Measurements from ENCODE around the gene TMEM18. TPM values are rescaled to one million over a fixed set of nuclear protein-coding genes. Genes with fewer than 3 reads are reported as not detected.
A peak's percentile ranks its signal among the peaks of the same experiment; 100 is the strongest.

Gene TMEM18
- total RNA-seq (25.6 TPM), polyA plus RNA-seq (25.0 TPM)
- long read RNA-seq, donor 1, partial matches to known transcripts, result 0 of 1 reads
- long read RNA-seq, donor 1, other reads (novel, unspliced or antisense), result 0 of 1 reads
- long read RNA-seq, donor 2, transcript TMEM18-208 (2 exons, 1,706 nt), result minor isoform, 6 of 36 reads
- long read RNA-seq, donor 2, transcript TMEM18-207 (4 exons, 1,767 nt), result minor isoform, 5 of 36 reads
- long read RNA-seq, donor 2, transcript TMEM18-201 (5 exons, 2,762 nt), result major isoform, 24 of 36 reads
- long read RNA-seq, donor 2, partial matches to known transcripts, result 0 of 36 reads
- long read RNA-seq, donor 2, other reads (novel, unspliced or antisense), result 0 of 36 reads
- long read RNA-seq, donor 3, transcript TMEM18-207 (4 exons, 1,767 nt), result minor isoform, 5 of 44 reads
- long read RNA-seq, donor 3, transcript TMEM18-201 (5 exons, 2,762 nt), result major isoform, 26 of 44 reads
- long read RNA-seq, donor 3, partial matches to known transcripts, result 5 of 44 reads
- long read RNA-seq, donor 3, other reads (novel, unspliced or antisense), result 5 of 44 reads
- long read RNA-seq, donor 4, transcript TMEM18-201 (5 exons, 2,762 nt), result major isoform, 9 of 17 reads
- long read RNA-seq, donor 4, partial matches to known transcripts, result 0 of 17 reads
- long read RNA-seq, donor 4, other reads (novel, unspliced or antisense), result 0 of 17 reads
- long read RNA-seq, donor 5, transcript TMEM18-207 (4 exons, 1,767 nt), result minor isoform, 5 of 42 reads
- long read RNA-seq, donor 5, transcript TMEM18-201 (5 exons, 2,762 nt), result major isoform, 27 of 42 reads
- long read RNA-seq, donor 5, partial matches to known transcripts, result 5 of 42 reads
- long read RNA-seq, donor 5, other reads (novel, unspliced or antisense), result 0 of 42 reads
- long read RNA-seq, donor 6, transcript TMEM18-201 (5 exons, 2,762 nt), result major isoform, 11 of 13 reads
- long read RNA-seq, donor 6, partial matches to known transcripts, result 0 of 13 reads
- long read RNA-seq, donor 6, other reads (novel, unspliced or antisense), result 0 of 13 reads
- long read RNA-seq, donor 7, transcript TMEM18-201 (5 exons, 2,762 nt), result major isoform, 9 of 15 reads
- long read RNA-seq, donor 7, partial matches to known transcripts, result 0 of 15 reads
- long read RNA-seq, donor 7, other reads (novel, unspliced or antisense), result 0 of 15 reads
- long read RNA-seq, donor 8, transcript TMEM18-201 (5 exons, 2,762 nt), result major isoform, 5 of 6 reads
- long read RNA-seq, donor 8, partial matches to known transcripts, result 0 of 6 reads
- long read RNA-seq, donor 8, other reads (novel, unspliced or antisense), result 0 of 6 reads
- long read RNA-seq, donor 9, transcript TMEM18-201 (5 exons, 2,762 nt), result major isoform, 11 of 15 reads
- long read RNA-seq, donor 9, partial matches to known transcripts, result 0 of 15 reads
- long read RNA-seq, donor 9, other reads (novel, unspliced or antisense), result 0 of 15 reads
- long read RNA-seq, donor 10, transcript TMEM18-201 (5 exons, 2,762 nt), result major isoform, 8 of 9 reads
- long read RNA-seq, donor 10, partial matches to known transcripts, result 0 of 9 reads
- long read RNA-seq, donor 10, other reads (novel, unspliced or antisense), result 0 of 9 reads

DNA sequence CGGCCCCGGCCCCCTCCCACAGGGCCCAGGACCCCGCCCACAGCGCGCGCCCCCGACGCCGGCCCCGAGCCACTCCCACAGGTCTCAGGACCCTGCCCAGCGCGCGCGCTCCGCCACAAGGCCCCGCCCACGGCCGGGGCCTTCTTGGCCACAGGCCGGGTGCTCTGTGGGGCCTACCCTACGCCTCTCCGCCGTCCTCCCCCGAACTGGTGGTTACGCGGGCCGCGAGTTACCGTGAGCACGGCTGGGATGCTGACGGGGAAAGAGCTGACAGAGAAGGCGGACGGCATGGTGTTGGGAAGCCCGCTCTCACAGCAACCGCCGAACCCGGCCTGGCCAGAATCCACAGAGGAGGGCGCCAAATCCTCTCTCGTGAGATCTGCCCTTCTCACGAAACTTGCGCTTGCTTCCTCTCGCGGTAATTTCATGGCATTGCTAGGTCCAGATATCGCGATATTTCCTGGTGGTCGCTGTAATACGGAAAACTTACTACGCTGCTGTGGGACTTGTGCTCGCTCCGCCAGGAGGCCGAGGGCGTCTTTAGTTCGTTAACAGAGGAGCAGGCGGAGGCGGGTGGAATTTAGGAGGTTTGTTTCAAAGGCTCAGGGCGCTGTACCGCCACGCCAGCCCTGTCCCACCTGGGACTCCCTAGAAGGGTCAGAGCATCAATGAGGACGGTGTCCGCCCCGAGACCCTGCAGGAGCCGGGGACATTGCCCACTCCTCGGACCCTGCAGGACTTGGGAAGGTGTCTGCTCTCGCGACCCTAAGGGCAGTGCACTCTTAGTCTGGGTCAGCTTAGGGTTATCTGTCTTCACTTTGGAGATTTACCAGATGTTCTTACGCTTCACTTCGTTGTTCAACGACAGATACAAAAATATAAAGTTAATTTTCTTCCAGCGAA lies at the start of gene TMEM18:
TMEM18 (minus strand) TSS at position 351 of the 903 bp plus-strand sequence; CDS start at position 290, 61 bp downstream.
- Histone ChIP-seq H3K4me1 (ENCODE audit: control insufficient read depth in 2 of 2, insufficient read depth in 2 of 2, low read length in 2 of 2) (peaks cover 7 to 17% of the 10 kb centered on the region in 2 donors), H3K27ac (ENCODE audit: low read depth in 1 of 2, low read length in 1 of 2) (peak within 1 kb of the TSS; percentile 100), H3K4me3 (ENCODE audit: low read length in 2 of 2) (peak within 1 kb of the TSS; percentile 81 to 89), H3K9me3 (ENCODE audit: control insufficient read depth in 2 of 2, insufficient read depth in 1 of 2, low read length in 1 of 2) (no peaks in the 10 kb centered on the region), H3K36me3 (ENCODE audit: control insufficient read depth in 2 of 2, insufficient read depth in 2 of 2, low read length in 1 of 2) (peaks cover 11 to 26% of the 10 kb centered on the region in 2 donors), H3K27me3 (ENCODE audit: control insufficient read depth in 2 of 2, insufficient read depth in 1 of 2, low read length in 1 of 2) (no peaks in the 10 kb centered on the region)
- DNase-seq (ENCODE audit: low read depth in 6 of 9, low spot score in 9 of 9), result peak; percentile 94 to 99 (median 98)
- under 1% methylated on average over 68 of the region's 68 CpGs for WGBS

DNA sequence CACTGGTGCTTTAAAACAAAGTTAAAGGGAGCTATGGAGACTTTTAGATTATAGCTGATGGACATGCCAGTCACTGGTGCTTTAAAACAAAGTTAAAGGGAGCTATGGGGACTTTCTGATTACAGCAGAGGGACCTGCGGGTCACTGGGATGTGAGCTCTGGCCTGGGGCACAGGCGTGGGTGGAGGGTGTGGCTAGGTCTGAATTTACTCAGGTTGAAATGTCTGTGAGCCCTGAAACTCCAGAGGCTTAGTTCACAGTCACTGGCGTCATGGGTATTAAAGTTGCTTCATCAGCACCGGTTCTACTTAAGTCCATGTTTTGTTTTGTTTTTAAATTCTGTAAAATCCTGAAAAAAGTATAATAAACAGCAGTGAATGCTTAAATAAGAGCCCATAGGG lies 49.0 kb upstream of the TMEM18 start:
- 87% methylated on average over 4 of the region's 4 CpGs for WGBS
- no peak overlapping the region for H3K27ac ChIP-seq (ENCODE audit: low read depth in 1 of 2, low read length in 1 of 2)
- peaks cover 0 to 2% of the 10 kb centered on the region in 2 donors for H3K27me3 ChIP-seq (ENCODE audit: control insufficient read depth in 2 of 2, insufficient read depth in 1 of 2, low read length in 1 of 2)

DNA sequence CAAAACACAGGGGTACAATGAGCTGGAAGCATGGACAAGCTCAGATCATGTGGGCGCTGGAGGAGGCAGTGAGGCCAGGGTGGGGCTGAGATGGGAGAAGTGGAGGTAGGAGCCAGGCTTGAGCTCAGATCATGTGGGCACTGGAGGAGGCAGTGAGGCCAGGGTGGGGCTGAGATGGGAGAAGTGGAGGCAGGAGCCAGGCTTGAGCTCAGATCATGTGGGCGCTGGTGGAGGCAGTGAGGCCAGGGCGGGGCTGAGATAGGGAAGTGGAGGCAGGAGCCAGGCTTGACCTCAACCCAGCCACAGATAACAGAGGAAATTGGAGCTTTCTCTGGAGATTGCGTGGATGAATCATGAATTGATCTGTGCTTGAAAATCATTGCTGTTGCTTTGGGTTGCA lies 48.3 kb upstream of the TMEM18 start:
- Histone ChIP-seq H3K9me3 (ENCODE audit: control insufficient read depth in 2 of 2, insufficient read depth in 1 of 2, low read length in 1 of 2) (no peaks in the 10 kb centered on the region), H3K4me1 (ENCODE audit: control insufficient read depth in 2 of 2, insufficient read depth in 2 of 2, low read length in 2 of 2) (no peaks in the 10 kb centered on the region), H3K4me3 (ENCODE audit: low read length in 2 of 2) (no peak overlapping the region), H3K27ac (ENCODE audit: low read depth in 1 of 2, low read length in 1 of 2) (no peak overlapping the region), H3K36me3 (ENCODE audit: control insufficient read depth in 2 of 2, insufficient read depth in 2 of 2, low read length in 1 of 2) (no peaks in the 10 kb centered on the region), H3K27me3 (ENCODE audit: control insufficient read depth in 2 of 2, insufficient read depth in 1 of 2, low read length in 1 of 2) (no peaks in the 10 kb centered on the region)
- DNase-seq (ENCODE audit: low read depth in 6 of 9, low spot score in 9 of 9), result no peak
- 94% methylated on average over 4 of the region's 4 CpGs for WGBS

More for the DNA sequence above, 49.0 kb upstream of the TMEM18 start:
- Histone ChIP-seq H3K9me3 (ENCODE audit: control insufficient read depth in 2 of 2, insufficient read depth in 1 of 2, low read length in 1 of 2) (no peaks in the 10 kb centered on the region), H3K36me3 (ENCODE audit: control insufficient read depth in 2 of 2, insufficient read depth in 2 of 2, low read length in 1 of 2) (no peaks in the 10 kb centered on the region), H3K4me1 (ENCODE audit: control insufficient read depth in 2 of 2, insufficient read depth in 2 of 2, low read length in 2 of 2) (no peaks in the 10 kb centered on the region), H3K4me3 (ENCODE audit: low read length in 2 of 2) (no peak overlapping the region)
- no peak for DNase-seq (ENCODE audit: low read depth in 6 of 9, low spot score in 9 of 9)

DNA sequence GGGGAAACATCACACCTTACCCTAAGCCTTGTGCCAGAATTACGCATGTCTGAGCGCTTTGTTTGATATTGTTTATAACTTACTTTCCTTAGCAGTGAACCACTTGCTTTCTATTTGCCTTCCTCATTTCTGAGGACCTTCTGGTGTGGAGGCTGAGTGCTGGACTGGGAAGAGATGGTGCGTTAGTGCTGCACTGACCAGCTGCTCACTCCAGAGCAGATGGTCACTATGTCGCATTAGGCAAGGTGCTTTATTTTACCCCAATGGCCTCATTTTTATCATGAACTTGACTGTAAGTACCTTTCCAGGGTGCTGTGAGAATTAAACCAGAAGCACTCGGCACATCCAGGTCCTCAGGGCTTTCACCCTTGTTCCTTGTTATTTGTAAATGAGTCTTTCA lies 46.6 kb upstream of the TMEM18 start:
- Histone ChIP-seq H3K27me3 (ENCODE audit: control insufficient read depth in 2 of 2, insufficient read depth in 1 of 2, low read length in 1 of 2) (no peaks in the 10 kb centered on the region), H3K4me1 (ENCODE audit: control insufficient read depth in 2 of 2, insufficient read depth in 2 of 2, low read length in 2 of 2) (no peaks in the 10 kb centered on the region), H3K27ac (ENCODE audit: low read depth in 1 of 2, low read length in 1 of 2) (no peak overlapping the region), H3K36me3 (ENCODE audit: control insufficient read depth in 2 of 2, insufficient read depth in 2 of 2, low read length in 1 of 2) (no peaks in the 10 kb centered on the region), H3K9me3 (ENCODE audit: control insufficient read depth in 2 of 2, insufficient read depth in 1 of 2, low read length in 1 of 2) (no peaks in the 10 kb centered on the region), H3K4me3 (ENCODE audit: low read length in 2 of 2) (no peak overlapping the region)
- DNase-seq (ENCODE audit: low read depth in 6 of 9, low spot score in 9 of 9), result no peak
- 93% methylated on average over 5 of the region's 5 CpGs for WGBS

DNA sequence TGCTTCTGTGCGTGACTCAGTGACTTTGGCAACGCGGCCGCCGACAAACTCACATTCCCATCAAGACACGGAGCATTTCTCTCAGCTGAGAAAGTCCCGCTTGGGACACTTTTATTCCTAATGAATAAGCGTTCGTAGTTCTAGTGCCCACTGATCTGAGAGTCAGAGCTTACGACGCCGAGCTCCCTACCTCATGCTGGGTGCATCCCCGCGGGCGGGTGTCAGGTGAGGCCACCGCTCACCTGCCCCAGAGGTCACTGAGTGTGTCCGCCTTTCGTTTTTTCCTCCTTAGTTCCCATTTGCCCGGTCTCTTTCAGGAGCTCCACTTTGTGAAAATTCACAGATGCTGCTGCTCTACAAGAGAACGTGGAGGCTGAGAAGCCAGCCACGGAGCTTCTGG lies 43.6 kb upstream of the TMEM18 start:
- 95% methylated on average over 21 of the region's 21 CpGs for WGBS
- Histone ChIP-seq H3K4me1 (ENCODE audit: control insufficient read depth in 2 of 2, insufficient read depth in 2 of 2, low read length in 2 of 2) (no peaks in the 10 kb centered on the region), H3K9me3 (ENCODE audit: control insufficient read depth in 2 of 2, insufficient read depth in 1 of 2, low read length in 1 of 2) (no peaks in the 10 kb centered on the region), H3K4me3 (ENCODE audit: low read length in 2 of 2) (no peak overlapping the region), H3K36me3 (ENCODE audit: control insufficient read depth in 2 of 2, insufficient read depth in 2 of 2, low read length in 1 of 2) (no peaks in the 10 kb centered on the region), H3K27ac (ENCODE audit: low read depth in 1 of 2, low read length in 1 of 2) (no peak overlapping the region), H3K27me3 (ENCODE audit: control insufficient read depth in 2 of 2, insufficient read depth in 1 of 2, low read length in 1 of 2) (peaks cover 0 to 3% of the 10 kb centered on the region in 2 donors)
- no peak for DNase-seq (ENCODE audit: low read depth in 6 of 9, low spot score in 9 of 9)

DNA sequence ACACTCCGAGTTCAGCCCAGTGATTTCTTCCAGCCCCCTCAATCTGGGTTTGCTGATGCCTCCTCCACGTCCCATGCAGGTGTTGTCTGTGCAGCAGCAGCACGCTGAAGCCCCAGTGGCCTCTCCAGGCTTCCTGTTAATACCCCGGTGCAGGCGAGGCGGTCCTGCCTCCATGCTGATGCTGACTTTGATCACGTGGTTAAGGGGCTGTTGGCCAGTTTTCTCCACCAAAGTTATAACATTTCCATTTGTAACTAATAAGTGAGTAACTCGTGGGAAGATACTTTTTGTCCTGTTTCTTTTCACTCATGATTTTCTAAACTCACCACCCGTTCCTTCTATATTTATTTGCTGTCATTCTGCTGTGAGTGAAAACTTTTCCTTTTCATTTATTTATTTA lies 42.5 kb upstream of the TMEM18 start:
- no peak overlapping the region for H3K27ac ChIP-seq (ENCODE audit: low read depth in 1 of 2, low read length in 1 of 2)
- peaks cover 0 to 3% of the 10 kb centered on the region in 2 donors for H3K27me3 ChIP-seq (ENCODE audit: control insufficient read depth in 2 of 2, insufficient read depth in 1 of 2, low read length in 1 of 2)
- H3K4me3 ChIP-seq (ENCODE audit: low read length in 2 of 2), result no peak overlapping the region
- no peaks in the 10 kb centered on the region for H3K4me1 ChIP-seq (ENCODE audit: control insufficient read depth in 2 of 2, insufficient read depth in 2 of 2, low read length in 2 of 2)
- H3K36me3 ChIP-seq (ENCODE audit: control insufficient read depth in 2 of 2, insufficient read depth in 2 of 2, low read length in 1 of 2), result no peaks in the 10 kb centered on the region
- no peak for DNase-seq (ENCODE audit: low read depth in 6 of 9, low spot score in 9 of 9)
- no peaks in the 10 kb centered on the region for H3K9me3 ChIP-seq (ENCODE audit: control insufficient read depth in 2 of 2, insufficient read depth in 1 of 2, low read length in 1 of 2)
- WGBS, result 60% methylated on average over 9 of the region's 9 CpGs

DNA sequence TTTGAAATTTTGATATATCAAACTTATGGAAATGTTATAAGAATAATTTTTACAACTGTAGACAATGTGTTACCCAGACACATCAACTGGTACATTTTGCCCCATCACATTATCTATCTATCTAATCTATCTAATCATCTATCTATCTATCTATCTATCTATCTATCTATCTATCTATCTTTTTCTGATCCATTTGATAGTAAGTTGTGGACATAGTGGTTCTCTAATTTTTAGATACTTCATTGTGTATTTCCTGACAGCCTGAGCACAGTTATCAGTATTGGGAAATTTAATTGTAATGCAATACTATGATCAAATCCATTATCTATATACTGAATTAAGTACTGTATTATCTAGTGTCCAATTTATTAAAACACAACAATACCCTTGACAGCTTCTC lies 42.0 kb upstream of the TMEM18 start:
- Histone ChIP-seq H3K4me3 (ENCODE audit: low read length in 2 of 2) (no peak overlapping the region), H3K4me1 (ENCODE audit: control insufficient read depth in 2 of 2, insufficient read depth in 2 of 2, low read length in 2 of 2) (no peaks in the 10 kb centered on the region), H3K9me3 (ENCODE audit: control insufficient read depth in 2 of 2, insufficient read depth in 1 of 2, low read length in 1 of 2) (no peaks in the 10 kb centered on the region), H3K27me3 (ENCODE audit: control insufficient read depth in 2 of 2, insufficient read depth in 1 of 2, low read length in 1 of 2) (peaks cover 0 to 3% of the 10 kb centered on the region in 2 donors), H3K36me3 (ENCODE audit: control insufficient read depth in 2 of 2, insufficient read depth in 2 of 2, low read length in 1 of 2) (no peaks in the 10 kb centered on the region), H3K27ac (ENCODE audit: low read depth in 1 of 2, low read length in 1 of 2) (no peak overlapping the region)
- DNase-seq (ENCODE audit: low read depth in 6 of 9, low spot score in 9 of 9), result no peak

DNA sequence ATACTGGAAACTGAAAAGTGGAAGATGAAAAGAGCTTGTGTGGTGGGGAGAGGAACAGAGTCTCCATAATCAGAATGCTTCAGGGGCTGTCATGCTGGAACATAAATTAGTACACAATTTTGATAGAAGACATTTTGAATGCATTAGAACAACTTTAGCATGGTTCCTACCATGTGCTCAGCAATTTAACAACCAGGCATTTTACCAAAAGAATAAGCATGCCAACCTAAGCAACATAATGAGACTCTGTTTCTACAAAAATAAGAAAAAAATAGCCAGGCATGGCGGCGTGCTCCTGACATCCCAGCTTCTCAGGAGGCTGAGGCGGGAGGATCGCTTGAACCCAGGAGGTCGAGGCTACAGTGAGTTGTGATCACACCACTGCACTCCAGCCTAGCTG lies 40.5 kb upstream of the TMEM18 start:
- H3K36me3 ChIP-seq (ENCODE audit: control insufficient read depth in 2 of 2, insufficient read depth in 2 of 2, low read length in 1 of 2), result no peaks in the 10 kb centered on the region

More for the DNA sequence above, 40.5 kb upstream of the TMEM18 start:
- Histone ChIP-seq H3K9me3 (ENCODE audit: control insufficient read depth in 2 of 2, insufficient read depth in 1 of 2, low read length in 1 of 2) (no peaks in the 10 kb centered on the region), H3K4me3 (ENCODE audit: low read length in 2 of 2) (no peak overlapping the region), H3K27ac (ENCODE audit: low read depth in 1 of 2, low read length in 1 of 2) (no peak overlapping the region), H3K27me3 (ENCODE audit: control insufficient read depth in 2 of 2, insufficient read depth in 1 of 2, low read length in 1 of 2) (peaks cover 0 to 3% of the 10 kb centered on the region in 2 donors), H3K4me1 (ENCODE audit: control insufficient read depth in 2 of 2, insufficient read depth in 2 of 2, low read length in 2 of 2) (no peaks in the 10 kb centered on the region)
- no peak for DNase-seq (ENCODE audit: low read depth in 6 of 9, low spot score in 9 of 9)
- WGBS, result 96% methylated on average over 5 of the region's 5 CpGs
